Natural killer cell (primary cell): ENCODE data around the gene PELO. TPM values are rescaled to one million over a fixed set of nuclear protein-coding genes. Genes with fewer than 3 reads are reported as not detected.

Source experiments
- ATAC-seq, 3 donors: fragments of 150-1000 bp in 2 of 3; fragments of 200-7000 bp in 1 of 3; cut with Tn5 transposase; 1 replicate in 1 of 3; 2 replicates in 2 of 3; pipeline ENCODE4 v1.10.0; 2021; ENCODE audit warnings: mild to moderate bottlenecking in 2 of 3, moderate library complexity in 2 of 3
- DNase-seq, 2 donors: peaks; one replicate each; pipeline versions ENCODE4 v3.0.0 to v3.0.0-alpha.2; 2013 to 2021; ENCODE audit warnings: mixed read lengths in 1 of 2
- H3K27ac ChIP-seq: one replicate; pipeline ENCODE4 v1.5.1; 2013; ENCODE audit warnings: mild to moderate bottlenecking, low read length
- H3K27me3 ChIP-seq: one replicate; pipeline ENCODE4 v1.6.1; 2013; ENCODE audit warnings: low read length; ENCODE audit not compliant: control insufficient read depth, insufficient read depth
- H3K36me3 ChIP-seq: one replicate; pipeline ENCODE4 v1.6.1; 2013; ENCODE audit warnings: low read length; ENCODE audit not compliant: control insufficient read depth, insufficient read depth
- H3K4me1 ChIP-seq: one replicate; pipeline ENCODE4 v1.6.1; 2013; ENCODE audit warnings: low read length; ENCODE audit not compliant: control insufficient read depth, insufficient read depth
- H3K4me3 ChIP-seq: one replicate; pipeline ENCODE4 v1.5.1; 2013; ENCODE audit warnings: low read length
- H3K9me3 ChIP-seq: one replicate; pipeline ENCODE4 v1.6.1; 2013; ENCODE audit warnings: low read length; ENCODE audit not compliant: control insufficient read depth, insufficient read depth
- H3K27ac Mint-ChIP-seq, 2 donors: one replicate each; pipeline ENCODE4 v1.8.0; 2022; ENCODE audit warnings: mild to moderate bottlenecking in 2 of 2, mixed read lengths in 2 of 2, moderate library complexity in 1 of 2
- H3K27me3 Mint-ChIP-seq, 2 donors: one replicate each; pipeline ENCODE4 v1.8.0; 2022; ENCODE audit warnings: low read depth in 2 of 2, mixed read lengths in 2 of 2
- H3K36me3 Mint-ChIP-seq: one replicate; pipeline ENCODE4 v1.8.0; 2022; ENCODE audit warnings: mixed read lengths
- H3K4me1 Mint-ChIP-seq, 2 donors: one replicate each; pipeline ENCODE4 v1.8.0; 2022; ENCODE audit warnings: mixed read lengths in 2 of 2
- H3K4me3 Mint-ChIP-seq: one replicate; pipeline ENCODE4 v1.8.0; 2022; ENCODE audit warnings: mild to moderate bottlenecking, moderate library complexity, mixed read lengths
- H3K9me3 Mint-ChIP-seq, 2 donors: one replicate each; pipeline ENCODE4 v1.8.0; 2022; ENCODE audit warnings: mixed read lengths in 2 of 2
- CTCF ChIP-seq: fragments of 200-600 bp; IDR thresholded peaks from one replicate; pipeline ENCODE4 v1.8.0; 2022; ENCODE audit warnings: antibody characterized with exemption
- WGBS: methylation state at CpG from one replicate; pipeline ENCODE4 v1.1.7; 2013; ENCODE audit warnings: missing lambda C conversion rate; ENCODE audit not compliant: insufficient coverage; 5-methylcytosine and 5-hydroxymethylcytosine counted together
- intact Hi-C: fragments of 100-400 bp; cut with micrococcal nuclease; formaldehyde crosslinking; loops from one replicate; pipeline ENCODE4 v1.14.2; 2022
- total RNA-seq, 4 donors: library from RNA; stranded (reverse); fragments of 120-200 nt in 1 of 4; gene quantifications; one replicate each; pipeline versions ENCODE4 v1.2.3 to v1.2.4, GENCODE V29; 2013 to 2022

The PELO gene
- total RNA-seq, 3 donors from 2014 or later (not counting 1 experiment from before 2014, with no cell fraction given) = 2.6 to 3.9 (median 3.7) TPM

GRCh38 chr5:52837068-52837467 is 49.4 kb downstream of the PELO start:
- peaks cover 7 to 14% of the 10 kb centered on the region in 2 donors for H3K27me3 Mint-ChIP-seq

More at GRCh38 chr5:52837068-52837467, 49.4 kb downstream of the PELO start:
- H3K4me3 Mint-ChIP-seq = no peak overlapping the region
- no peak for TF ChIP-seq CTCF
- no peaks in the 10 kb centered on the region for H3K36me3 ChIP-seq
- H3K4me3 ChIP-seq = no peak overlapping the region
- no peaks in the 10 kb centered on the region for H3K36me3 Mint-ChIP-seq
- H3K9me3 Mint-ChIP-seq = no peaks in the 10 kb centered on the region
- no peaks in the 10 kb centered on the region for H3K4me1 Mint-ChIP-seq
- H3K27ac ChIP-seq = no peak overlapping the region
- peaks cover 3% of the 10 kb centered on the region for H3K27me3 ChIP-seq
- intact Hi-C loops = no loop called here
- no peaks in the 10 kb centered on the region for H3K4me1 ChIP-seq
- H3K27ac Mint-ChIP-seq = no peak overlapping the region
- DNase-seq (no peak), ATAC-seq (no peak)
- 96% methylated on average over 6 of the region's 7 CpGs for WGBS
- no peaks in the 10 kb centered on the region for H3K9me3 ChIP-seq

Other genes starting within 250 kb of the PELO start
- gene ITGA1, start within 50 bp of the PELO start, total RNA-seq = under 1 TPM; 0.45 to 0.82 (median 0.47) TPM
- gene ITGA2, start 201.4 kb downstream of the PELO start, total RNA-seq = under 1 TPM; 0.11 to 0.26 (median 0.20) TPM